Testis (tissue), 2 donors: Measurements from ENCODE around the gene HS3ST5.

Experiments used
- CTCF ChIP-seq, 3 experiments: fragments of 450-650 bp in 2 of 3; fragments of 200-600 bp in 1 of 3; sonication (generic) in 1 of 3; IDR thresholded peaks; one replicate each; pipeline ENCODE4 v1.5.1; 2016 to 2019; ENCODE audit warnings: antibody characterized with exemption in 3 of 3, mild to moderate bottlenecking in 2 of 3, moderate library complexity in 1 of 3
- POLR2A ChIP-seq: fragments of 450-650 bp; IDR thresholded peaks from one replicate; pipeline ENCODE4 v1.6.1; 2017; ENCODE audit warnings: antibody characterized with exemption, mild to moderate bottlenecking, moderate library complexity

DNA sequence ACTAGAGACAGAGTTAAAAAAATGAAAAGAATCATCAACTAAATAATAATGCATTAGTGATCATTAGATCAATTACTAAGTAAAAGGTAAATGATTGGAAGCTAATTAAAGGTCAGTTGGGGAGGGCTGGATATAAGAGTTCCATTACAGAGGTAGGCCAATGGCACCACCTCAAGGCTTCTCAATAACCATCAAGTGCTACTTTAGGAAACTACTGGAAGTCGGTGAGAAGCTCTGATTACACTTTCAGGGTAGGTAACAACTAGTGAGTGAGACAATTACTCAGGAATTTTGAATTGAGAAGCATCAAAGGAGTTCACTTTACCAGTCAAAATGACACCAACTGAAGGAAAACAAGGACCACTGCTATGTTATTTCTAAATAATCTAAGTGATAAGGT is 281.7 kb downstream of the HS3ST5 start:
- no peak for TF ChIP-seq CTCF (IDR thresholded peaks at IDR 0.05)
- no peak for TF ChIP-seq POLR2A
